ENCODE data around the gene TLNRD1.

- TF ChIP-seq CTCF (IDR thresholded peaks at IDR 0.05; ENCODE audit: low read depth, low read length) (no peak), EZH2phosphoT487 (IDR thresholded peaks at IDR 0.05; ENCODE audit: low read depth) (no peak)
Observed at GRCh38 chr15:81049835-81050234, 49.1 kb downstream of the TLNRD1 start.

Measured in OCI-LY3 (cell line).